WTC11 (cell line): ENCODE data around the gene GPR160. TPM values are rescaled to one million over a fixed set of nuclear protein-coding genes. Genes with fewer than 3 reads are reported as not detected.
"Not testable (repeated sequence)": the region's sequence is repeated elsewhere in the genome, so short reads cannot be mapped to it uniquely, and the experiment has no call there.

Experiments
- ATAC-seq: fragments of 200-7000 bp; cut with Tn5 transposase; 2 replicates; pipeline ENCODE4 v1.10.0; 2021; ENCODE audit warnings: mild to moderate bottlenecking, moderate library complexity
- CTCF ChIA-PET: fragments of 300-600 bp; sonication (Branson Sonifier 250); formaldehyde crosslinking; loops from one replicate; lab custom pipeline; 2021; ENCODE audit warnings: antibody characterized with exemption; lab: Charles Lee
- POLR2A ChIA-PET: fragments of 350-600 bp; sonication (Branson Sonifier 250); formaldehyde crosslinking; loops from one replicate; lab custom pipeline; 2021; ENCODE audit warnings: antibody characterized with exemption; lab: Charles Lee
- DNase-seq: peaks from one replicate; pipeline ENCODE4 v3.0.0; 2021; ENCODE audit warnings: low spot score
- H3K27ac Mint-ChIP-seq: 2 replicates; pipeline ENCODE4 v1.8.0; 2021; ENCODE audit warnings: mixed read lengths
- H3K27me3 Mint-ChIP-seq: 2 replicates; pipeline ENCODE4 v1.8.0; 2021; ENCODE audit warnings: low read depth, mild to moderate bottlenecking, moderate library complexity, mixed read lengths
- H3K36me3 Mint-ChIP-seq: 2 replicates; pipeline ENCODE4 v1.8.0; 2021; ENCODE audit warnings: mixed read lengths
- H3K4me1 Mint-ChIP-seq: 2 replicates; pipeline ENCODE4 v1.8.0; 2022; ENCODE audit warnings: mixed read lengths
- H3K4me3 Mint-ChIP-seq: 2 replicates; pipeline ENCODE4 v1.8.0; 2021; ENCODE audit warnings: mild to moderate bottlenecking, moderate library complexity, mixed read lengths
- H3K9me3 Mint-ChIP-seq: 2 replicates; pipeline ENCODE4 v1.8.0; 2021; ENCODE audit warnings: mixed read lengths
- ETV6 ChIP-seq: sonication (generic); formaldehyde crosslinking; IDR thresholded peaks from 2 replicates; pipeline ENCODE4 v1.8.1; 2022; ENCODE audit warnings: mild to moderate bottlenecking, missing genetic modification reagents
- KAT7 ChIP-seq: sonication (generic); formaldehyde crosslinking; IDR thresholded peaks from 2 replicates; pipeline ENCODE4 v1.8.1; 2023; ENCODE audit warnings: missing genetic modification reagents, mild to moderate bottlenecking, borderline replicate concordance
- NFATC4 ChIP-seq: fragments of 250-450 bp; sonication (Bioruptor Pico); IDR thresholded peaks from 2 replicates; pipeline ENCODE4 v1.9.0; 2021; ENCODE audit warnings: mild to moderate bottlenecking
- TEAD4 ChIP-seq: sonication (generic); formaldehyde crosslinking; IDR thresholded peaks from 2 replicates; pipeline ENCODE4 v1.8.0; 2022; ENCODE audit warnings: mild to moderate bottlenecking, missing genetic modification reagents
- ZBTB21 ChIP-seq: sonication (generic); formaldehyde crosslinking; IDR thresholded peaks from 2 replicates; pipeline ENCODE4 v1.8.1; 2023; ENCODE audit warnings: mild to moderate bottlenecking, missing genetic modification reagents, borderline replicate concordance
- ZNF138 ChIP-seq: sonication (generic); formaldehyde crosslinking; conservative IDR thresholded peaks from 2 replicates; pipeline ENCODE4 v1.8.1; 2022; ENCODE audit warnings: mild to moderate bottlenecking, moderate library complexity, missing genetic modification reagents
- total RNA-seq: library from RNA; stranded (reverse); gene quantifications from 3 replicates; pipeline ENCODE4 v1.2.3, GENCODE V29; 2021
- TF ChIP-seq, protein P1 (sequence below): fragments of 250-450 bp; sonication (Bioruptor Pico); IDR thresholded peaks from 2 replicates; pipeline ENCODE4 v1.9.0; 2021; ENCODE audit warnings: mild to moderate bottlenecking
- TF ChIP-seq, protein P2 (sequence below): fragments of 250-450 bp; sonication (Bioruptor Pico); IDR thresholded peaks from 2 replicates; pipeline ENCODE4 v1.9.0; 2021; ENCODE audit warnings: mild to moderate bottlenecking
- TF ChIP-seq, protein P3 (sequence below): sonication (generic); formaldehyde crosslinking; IDR thresholded peaks from 2 replicates; pipeline ENCODE4 v1.8.0; 2023; ENCODE audit warnings: mild to moderate bottlenecking, missing genetic modification reagents
- TF ChIP-seq, protein P4 (sequence below): sonication (generic); formaldehyde crosslinking; IDR thresholded peaks from 2 replicates; pipeline ENCODE4 v1.8.0; 2022; ENCODE audit warnings: mild to moderate bottlenecking, missing genetic modification reagents
- TF ChIP-seq, protein P5 (sequence below): sonication (generic); formaldehyde crosslinking; IDR thresholded peaks from 2 replicates; pipeline ENCODE4 v1.8.1; 2023; ENCODE audit warnings: mild to moderate bottlenecking, missing genetic modification reagents
- TF ChIP-seq, protein P6 (sequence below): sonication (generic); formaldehyde crosslinking; conservative IDR thresholded peaks from 2 replicates; pipeline ENCODE4 v1.8.1; 2022; ENCODE audit warnings: mild to moderate bottlenecking, missing genetic modification reagents

GPR160 gene
- total RNA-seq, 1 experiment from 2014 or later, result 28.9 TPM

DNA sequence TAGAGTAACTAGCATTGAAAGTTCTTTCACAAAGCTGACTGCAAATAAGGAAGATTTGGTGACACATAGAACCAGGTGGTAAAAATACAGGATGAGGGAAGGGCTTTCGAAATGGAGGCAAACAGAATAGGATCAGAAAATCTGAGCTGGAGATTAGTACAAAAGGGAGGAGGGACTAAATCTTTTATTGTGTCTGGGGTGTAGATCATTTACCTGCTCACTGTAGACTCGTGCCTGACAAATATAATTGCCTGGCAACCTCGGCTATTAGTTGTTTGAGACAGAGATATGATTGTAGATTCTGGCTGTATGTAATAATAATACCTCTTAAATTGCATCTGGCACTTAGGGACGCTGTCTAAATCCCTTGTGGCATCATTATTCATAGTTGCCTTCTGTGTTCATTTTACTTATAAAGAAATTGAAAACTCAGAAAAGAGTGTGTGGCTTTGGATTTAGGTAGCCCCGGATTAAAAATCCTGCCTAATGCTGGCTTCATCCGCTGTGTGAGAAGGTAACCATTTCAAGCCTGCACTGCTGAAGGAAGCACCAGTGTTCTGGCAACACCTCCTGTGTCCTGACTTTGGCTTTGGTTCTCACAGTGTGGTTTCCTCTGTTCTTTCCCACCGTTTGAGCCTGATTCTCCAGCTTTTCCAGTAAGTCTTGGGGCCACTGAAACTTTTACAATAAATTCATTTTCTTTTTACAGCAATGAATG lies 25.0 kb upstream of the GPR160 start:
- TF ChIP-seq ZNF138 (CRISPR knock-in tag), result no peak
- TF ChIP-seq, protein P1, sequence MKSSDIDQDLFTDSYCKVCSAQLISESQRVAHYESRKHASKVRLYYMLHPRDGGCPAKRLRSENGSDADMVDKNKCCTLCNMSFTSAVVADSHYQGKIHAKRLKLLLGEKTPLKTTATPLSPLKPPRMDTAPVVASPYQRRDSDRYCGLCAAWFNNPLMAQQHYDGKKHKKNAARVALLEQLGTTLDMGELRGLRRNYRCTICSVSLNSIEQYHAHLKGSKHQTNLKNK (CRISPR knock-in tag), result no peak
- no peak overlapping the region for H3K4me3 Mint-ChIP-seq
- no peaks in the 10 kb centered on the region for H3K9me3 Mint-ChIP-seq
- ATAC-seq, result no peak
- no peaks in the 10 kb centered on the region for H3K4me1 Mint-ChIP-seq
- POLR2A ChIA-PET, result no interaction called here
- DNase-seq, result no peak
- no peaks in the 10 kb centered on the region for H3K36me3 Mint-ChIP-seq
- H3K27ac Mint-ChIP-seq, result no peak overlapping the region
- no peaks in the 10 kb centered on the region for H3K27me3 Mint-ChIP-seq
- CTCF ChIA-PET, result interaction anchor here (0.7 kb wide), 1 partner anchor 199 kb away, joined by 4 read pairs; no protein-coding TSS in a partner anchor

DNA sequence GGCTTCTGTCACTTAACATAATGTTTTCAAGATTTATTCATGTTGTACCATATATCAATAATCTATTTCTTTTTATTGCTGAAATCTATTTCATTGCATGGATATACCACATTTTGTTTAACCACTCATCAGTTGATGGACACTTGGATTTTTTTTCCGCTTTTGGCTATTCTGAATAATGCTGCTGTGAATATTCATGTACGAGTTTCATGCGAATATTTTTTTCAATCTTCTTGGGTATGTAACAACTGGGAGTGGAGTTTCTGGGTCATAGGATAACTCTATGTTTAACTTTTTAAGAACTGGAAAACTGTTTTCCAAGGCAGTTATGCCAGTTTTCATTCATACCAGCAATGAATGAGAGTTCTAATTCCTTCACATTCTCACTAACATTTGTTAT lies 21.7 kb upstream of the GPR160 start:
- Mint-ChIP-seq H3K36me3 (no peaks in the 10 kb centered on the region), H3K27ac (no peak overlapping the region), H3K27me3 (no peaks in the 10 kb centered on the region), H3K4me1 (no peaks in the 10 kb centered on the region), H3K4me3 (no peak overlapping the region), H3K9me3 (no peaks in the 10 kb centered on the region)
- no peak for DNase-seq
- ChIA-PET CTCF (interaction anchor here (0.9 kb wide), 1 partner anchor 62 kb away, joined by 3 read pairs; no protein-coding TSS in a partner anchor), POLR2A (no interaction called here)
- TF ChIP-seq, protein P2, sequence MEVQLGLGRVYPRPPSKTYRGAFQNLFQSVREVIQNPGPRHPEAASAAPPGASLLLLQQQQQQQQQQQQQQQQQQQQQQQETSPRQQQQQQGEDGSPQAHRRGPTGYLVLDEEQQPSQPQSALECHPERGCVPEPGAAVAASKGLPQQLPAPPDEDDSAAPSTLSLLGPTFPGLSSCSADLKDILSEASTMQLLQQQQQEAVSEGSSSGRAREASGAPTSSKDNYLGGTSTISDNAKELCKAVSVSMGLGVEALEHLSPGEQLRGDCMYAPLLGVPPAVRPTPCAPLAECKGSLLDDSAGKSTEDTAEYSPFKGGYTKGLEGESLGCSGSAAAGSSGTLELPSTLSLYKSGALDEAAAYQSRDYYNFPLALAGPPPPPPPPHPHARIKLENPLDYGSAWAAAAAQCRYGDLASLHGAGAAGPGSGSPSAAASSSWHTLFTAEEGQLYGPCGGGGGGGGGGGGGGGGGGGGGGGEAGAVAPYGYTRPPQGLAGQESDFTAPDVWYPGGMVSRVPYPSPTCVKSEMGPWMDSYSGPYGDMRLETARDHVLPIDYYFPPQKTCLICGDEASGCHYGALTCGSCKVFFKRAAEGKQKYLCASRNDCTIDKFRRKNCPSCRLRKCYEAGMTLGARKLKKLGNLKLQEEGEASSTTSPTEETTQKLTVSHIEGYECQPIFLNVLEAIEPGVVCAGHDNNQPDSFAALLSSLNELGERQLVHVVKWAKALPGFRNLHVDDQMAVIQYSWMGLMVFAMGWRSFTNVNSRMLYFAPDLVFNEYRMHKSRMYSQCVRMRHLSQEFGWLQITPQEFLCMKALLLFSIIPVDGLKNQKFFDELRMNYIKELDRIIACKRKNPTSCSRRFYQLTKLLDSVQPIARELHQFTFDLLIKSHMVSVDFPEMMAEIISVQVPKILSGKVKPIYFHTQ (CRISPR knock-in tag), result no peak
- TF ChIP-seq ZBTB21 (CRISPR knock-in tag) (no peak), ETV6 (CRISPR knock-in tag) (no peak), NFATC4 (CRISPR knock-in tag) (no peak), KAT7 (no peak), TEAD4 (CRISPR knock-in tag) (no peak)
- TF ChIP-seq, protein P3, sequence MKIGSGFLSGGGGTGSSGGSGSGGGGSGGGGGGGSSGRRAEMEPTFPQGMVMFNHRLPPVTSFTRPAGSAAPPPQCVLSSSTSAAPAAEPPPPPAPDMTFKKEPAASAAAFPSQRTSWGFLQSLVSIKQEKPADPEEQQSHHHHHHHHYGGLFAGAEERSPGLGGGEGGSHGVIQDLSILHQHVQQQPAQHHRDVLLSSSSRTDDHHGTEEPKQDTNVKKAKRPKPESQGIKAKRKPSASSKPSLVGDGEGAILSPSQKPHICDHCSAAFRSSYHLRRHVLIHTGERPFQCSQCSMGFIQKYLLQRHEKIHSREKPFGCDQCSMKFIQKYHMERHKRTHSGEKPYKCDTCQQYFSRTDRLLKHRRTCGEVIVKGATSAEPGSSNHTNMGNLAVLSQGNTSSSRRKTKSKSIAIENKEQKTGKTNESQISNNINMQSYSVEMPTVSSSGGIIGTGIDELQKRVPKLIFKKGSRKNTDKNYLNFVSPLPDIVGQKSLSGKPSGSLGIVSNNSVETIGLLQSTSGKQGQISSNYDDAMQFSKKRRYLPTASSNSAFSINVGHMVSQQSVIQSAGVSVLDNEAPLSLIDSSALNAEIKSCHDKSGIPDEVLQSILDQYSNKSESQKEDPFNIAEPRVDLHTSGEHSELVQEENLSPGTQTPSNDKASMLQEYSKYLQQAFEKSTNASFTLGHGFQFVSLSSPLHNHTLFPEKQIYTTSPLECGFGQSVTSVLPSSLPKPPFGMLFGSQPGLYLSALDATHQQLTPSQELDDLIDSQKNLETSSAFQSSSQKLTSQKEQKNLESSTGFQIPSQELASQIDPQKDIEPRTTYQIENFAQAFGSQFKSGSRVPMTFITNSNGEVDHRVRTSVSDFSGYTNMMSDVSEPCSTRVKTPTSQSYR (CRISPR knock-in tag), result no peak
- TF ChIP-seq, protein P4, sequence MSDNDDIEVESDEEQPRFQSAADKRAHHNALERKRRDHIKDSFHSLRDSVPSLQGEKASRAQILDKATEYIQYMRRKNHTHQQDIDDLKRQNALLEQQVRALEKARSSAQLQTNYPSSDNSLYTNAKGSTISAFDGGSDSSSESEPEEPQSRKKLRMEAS (CRISPR knock-in tag), result no peak
- TF ChIP-seq, protein P5, sequence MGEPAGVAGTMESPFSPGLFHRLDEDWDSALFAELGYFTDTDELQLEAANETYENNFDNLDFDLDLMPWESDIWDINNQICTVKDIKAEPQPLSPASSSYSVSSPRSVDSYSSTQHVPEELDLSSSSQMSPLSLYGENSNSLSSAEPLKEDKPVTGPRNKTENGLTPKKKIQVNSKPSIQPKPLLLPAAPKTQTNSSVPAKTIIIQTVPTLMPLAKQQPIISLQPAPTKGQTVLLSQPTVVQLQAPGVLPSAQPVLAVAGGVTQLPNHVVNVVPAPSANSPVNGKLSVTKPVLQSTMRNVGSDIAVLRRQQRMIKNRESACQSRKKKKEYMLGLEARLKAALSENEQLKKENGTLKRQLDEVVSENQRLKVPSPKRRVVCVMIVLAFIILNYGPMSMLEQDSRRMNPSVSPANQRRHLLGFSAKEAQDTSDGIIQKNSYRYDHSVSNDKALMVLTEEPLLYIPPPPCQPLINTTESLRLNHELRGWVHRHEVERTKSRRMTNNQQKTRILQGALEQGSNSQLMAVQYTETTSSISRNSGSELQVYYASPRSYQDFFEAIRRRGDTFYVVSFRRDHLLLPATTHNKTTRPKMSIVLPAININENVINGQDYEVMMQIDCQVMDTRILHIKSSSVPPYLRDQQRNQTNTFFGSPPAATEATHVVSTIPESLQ, result no peak
- TF ChIP-seq, protein P6, sequence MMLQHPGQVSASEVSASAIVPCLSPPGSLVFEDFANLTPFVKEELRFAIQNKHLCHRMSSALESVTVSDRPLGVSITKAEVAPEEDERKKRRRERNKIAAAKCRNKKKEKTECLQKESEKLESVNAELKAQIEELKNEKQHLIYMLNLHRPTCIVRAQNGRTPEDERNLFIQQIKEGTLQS (CRISPR knock-in tag), result no peak
- ATAC-seq, result no peak

DNA sequence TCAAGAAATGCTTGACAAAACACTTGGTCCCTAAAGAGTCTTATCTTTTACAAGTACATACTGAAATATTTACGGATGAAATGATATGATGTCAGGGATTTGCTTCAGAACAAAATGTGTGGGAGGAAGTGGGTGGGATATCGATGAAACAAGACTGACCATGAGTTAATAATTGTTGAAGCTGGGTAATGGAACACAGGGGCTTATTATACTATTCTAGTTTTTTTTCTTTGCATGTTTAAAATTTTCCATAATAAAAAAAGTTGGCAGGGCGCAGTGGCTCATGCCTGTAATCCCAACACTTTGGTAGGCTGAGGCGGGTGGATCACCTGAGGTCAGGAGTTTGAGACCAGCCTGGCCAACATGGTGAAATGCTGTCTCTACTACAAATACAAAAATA lies 18.5 kb upstream of the GPR160 start:
- POLR2A ChIA-PET, H3K4me3 Mint-ChIP-seq, H3K36me3 Mint-ChIP-seq, H3K4me1 Mint-ChIP-seq, H3K27me3 Mint-ChIP-seq, H3K27ac Mint-ChIP-seq, H3K9me3 Mint-ChIP-seq, DNase-seq, ATAC-seq: not testable (repeated sequence)
- CTCF ChIA-PET, result interaction anchor here (1.6 kb wide), 1 partner anchor 60 kb away, joined by 6 read pairs; no protein-coding TSS in a partner anchor
